BE2C (cell line): Measurements from ENCODE around the gene DCAF8.

Source experiments
- DNase-seq: peaks from one replicate; pipeline ENCODE4 v3.0.0-alpha.2; 2020
- H3K27me3 ChIP-seq: fragments of 250-450 bp; sonication (Bioruptor Pico); 2 replicates; pipeline ENCODE4 v1.5.1; 2020; ENCODE audit warnings: mild to moderate bottlenecking
- H3K36me3 ChIP-seq: fragments of 250-450 bp; sonication (Bioruptor Pico); 2 replicates; pipeline ENCODE4 v1.5.1; 2020; ENCODE audit warnings: mild to moderate bottlenecking
- H3K4me1 ChIP-seq: fragments of 250-450 bp; sonication (Bioruptor Pico); 2 replicates; pipeline ENCODE4 v1.5.1; 2020
- H3K4me3 ChIP-seq: 2 replicates; pipeline ENCODE4 v1.5.1; 2011; ENCODE audit warnings: low read depth, low read length
- H3K9me3 ChIP-seq: fragments of 250-450 bp; sonication (Bioruptor Pico); 2 replicates; pipeline ENCODE4 v1.5.1; 2020
- CTCF ChIP-seq: IDR thresholded peaks from 2 replicates; pipeline ENCODE4 v1.5.1; 2012; ENCODE audit warnings: mild to moderate bottlenecking, low read depth, low read length

The DCAF8 gene

GRCh38 chr1:160206421-160207117, 55.8 kb downstream of the DCAF8 start:
- no peak for DNase-seq
- Histone ChIP-seq H3K4me3 (peak overlapping the region; percentile 95), H3K9me3 (no peaks in the 10 kb centered on the region), H3K27me3 (no peaks in the 10 kb centered on the region), H3K36me3 (peaks cover 14% of the 10 kb centered on the region), H3K4me1 (peaks cover 29% of the 10 kb centered on the region)
- no peak for TF ChIP-seq CTCF

GRCh38 chr1:160206036-160206389, 56.3 kb downstream of the DCAF8 start:
- no peaks in the 10 kb centered on the region for H3K27me3 ChIP-seq
- peaks cover 29% of the 10 kb centered on the region for H3K4me1 ChIP-seq
- no peaks in the 10 kb centered on the region for H3K9me3 ChIP-seq
- no peak for TF ChIP-seq CTCF
- peak; percentile 23 for DNase-seq
- peak overlapping the region; percentile 95 for H3K4me3 ChIP-seq
- H3K36me3 ChIP-seq: peaks cover 9% of the 10 kb centered on the region

GRCh38 chr1:160205242-160206035, 56.9 kb downstream of the DCAF8 start, which contains the start of gene PEA15:
Gene PEA15, plus strand, starts transcription at chr1:160205384. Its CDS starts 6,161 bp downstream, at chr1:160211545.
- H3K27me3 ChIP-seq: no peaks in the 10 kb centered on the region
- peaks cover 25% of the 10 kb centered on the region for H3K4me1 ChIP-seq
- H3K4me3 ChIP-seq: peak within 1 kb of the TSS; percentile 95
- no peak for TF ChIP-seq CTCF
- peaks cover 6% of the 10 kb centered on the region for H3K36me3 ChIP-seq
- H3K9me3 ChIP-seq: no peaks in the 10 kb centered on the region
- peak; percentile 85 for DNase-seq

- TF ChIP-seq CTCF: no peak
- Histone ChIP-seq H3K4me1 (peaks cover 17% of the 10 kb centered on the region), H3K9me3 (no peaks in the 10 kb centered on the region), H3K27me3 (no peaks in the 10 kb centered on the region), H3K36me3 (no peaks in the 10 kb centered on the region), H3K4me3 (peak overlapping the region; percentile 51)
- no peak for DNase-seq
These were observed 57.7 kb downstream of the DCAF8 start for GRCh38 chr1:160204526-160205241.

GRCh38 chr1:160200786-160201185, 61.6 kb downstream of the DCAF8 start:
- no peaks in the 10 kb centered on the region for H3K27me3 ChIP-seq
- no peaks in the 10 kb centered on the region for H3K9me3 ChIP-seq
- TF ChIP-seq CTCF: no peak
- no peak for DNase-seq
- no peaks in the 10 kb centered on the region for H3K36me3 ChIP-seq
- H3K4me1 ChIP-seq: 0 out of 2 replicates have a peak, but pooled peaks cover 4% of the 10 kb centered on the region
- no peak overlapping the region for H3K4me3 ChIP-seq
